Sigmoid colon (tissue), 7 donors: ENCODE data around the gene AGL. TPM values are rescaled to one million over a fixed set of nuclear protein-coding genes. Genes with fewer than 3 reads are reported as not detected.

ENCODE experiments used
- DNase-seq: peaks from one replicate; pipeline ENCODE4 v3.0.0-alpha.2; 2019
- H3K27ac ChIP-seq, 4 donors: fragments of 200-600 bp; sonication (generic); one replicate each; pipeline ENCODE4 v1.5.1; 2016 to 2019; ENCODE audit warnings: mild to moderate bottlenecking in 1 of 4
- H3K27me3 ChIP-seq, 3 donors: fragments of 200-600 bp; sonication (generic); one replicate each; pipeline ENCODE4 v1.5.1; 2019; ENCODE audit warnings: mild to moderate bottlenecking in 1 of 3
- H3K36me3 ChIP-seq, 4 donors: fragments of 200-600 bp; sonication (generic); one replicate each; pipeline ENCODE4 v1.5.1; 2016 to 2019
- H3K4me1 ChIP-seq, 4 donors: fragments of 200-600 bp; sonication (generic); one replicate each; pipeline ENCODE4 v1.5.1; 2017 to 2019
- H3K4me3 ChIP-seq, 4 donors: fragments of 200-600 bp; sonication (generic); one replicate each; pipeline ENCODE4 v1.5.1; 2017 to 2019; ENCODE audit warnings: mild to moderate bottlenecking in 2 of 4, moderate library complexity in 1 of 4
- H3K9me3 ChIP-seq, 4 donors: fragments of 200-600 bp in 3 of 4; sonication (generic) in 3 of 4; one replicate each; pipeline versions ENCODE4 v1.5.1 to v1.6.1; 2013 to 2019
- CTCF ChIP-seq, 4 experiments: fragments of 450-650 bp in 3 of 4; fragments of 200-600 bp in 1 of 4; IDR thresholded peaks; one replicate each; pipeline ENCODE4 v1.5.1; 2016 to 2019; ENCODE audit warnings: antibody characterized with exemption in 4 of 4, mild to moderate bottlenecking in 3 of 4, moderate library complexity in 2 of 4
- EP300 ChIP-seq, 4 donors: sonication (generic); formaldehyde crosslinking; IDR thresholded peaks; one replicate each; pipeline ENCODE4 v1.6.1; 2017; ENCODE audit warnings: antibody characterized with exemption in 4 of 4
- POLR2A ChIP-seq, 2 donors: fragments of 450-650 bp; IDR thresholded peaks; one replicate each; pipeline ENCODE4 v1.6.1; 2016; ENCODE audit warnings: antibody characterized with exemption in 2 of 2, mild to moderate bottlenecking in 2 of 2, moderate library complexity in 2 of 2
- POLR2AphosphoS5 ChIP-seq, 4 donors: sonication (generic); formaldehyde crosslinking; IDR thresholded peaks; one replicate each; pipeline ENCODE4 v1.6.1; 2017; ENCODE audit warnings: antibody characterized with exemption in 4 of 4
- WGBS, 2 donors: extraction: QIAGEN DNeasy Blood & Tissue Kit; methylation state at CpG; one replicate each; pipeline ENCODE4 v1.1.7; 2013; 5-methylcytosine and 5-hydroxymethylcytosine counted together
- intact Hi-C: fragments of 100-400 bp; cut with DNase I; formaldehyde crosslinking; loops from one replicate; pipeline ENCODE4 v1.15.1; 2023
- polyA plus RNA-seq, 3 donors: library from polyadenylated mRNA; stranded (reverse); fragments of 200-250 nt; gene quantifications; one replicate each; pipeline ENCODE4 v1.2.3, GENCODE V29; 2013
- total RNA-seq, 4 donors: library from RNA; depleted of rRNA; stranded (reverse); fragments of >200 nt; gene quantifications; one replicate each; pipeline ENCODE4 v1.1.0, GENCODE V29; 2016
- donor health status: healthy with polysubstance abuse.
- donor health status: Bipolar disorder and iron deficiency.
- donor health status: healthy.

Gene AGL
- total and polyA plus RNA-seq, 7 donors: 5.4 to 34.3 (median 28.3) TPM

GRCh38 chr1:99811075-99811474, 39.1 kb upstream of the AGL start:
- Histone ChIP-seq H3K36me3 (no peaks in the 10 kb centered on the region), H3K27ac (no peak overlapping the region), H3K4me1 (peaks cover 0 to 13% (median 6%) of the 10 kb centered on the region in 4 donors), H3K4me3 (no peak overlapping the region), H3K9me3 (no peaks in the 10 kb centered on the region), H3K27me3 (no peaks in the 10 kb centered on the region)
- TF ChIP-seq EP300 (IDR thresholded peaks at IDR 0.05) (no peak), POLR2A (IDR thresholded peaks at IDR 0.05) (no peak), POLR2AphosphoS5 (IDR thresholded peaks at IDR 0.05) (no peak), CTCF (IDR thresholded peaks at IDR 0.05) (no peak)
- no peak for DNase-seq
- 88 to 92% methylated on average over 1 of the region's 1 CpG for WGBS, 2 donors
- intact Hi-C loops: no loop called here

- DNase-seq: no peak
- intact Hi-C loops: no loop called here
- TF ChIP-seq POLR2A (IDR thresholded peaks at IDR 0.05) (no peak), EP300 (IDR thresholded peaks at IDR 0.05) (no peak), CTCF (IDR thresholded peaks at IDR 0.05) (no peak), POLR2AphosphoS5 (IDR thresholded peaks at IDR 0.05) (no peak)
- no peaks in the 10 kb centered on the region for H3K9me3 ChIP-seq
- no peaks in the 10 kb centered on the region for H3K36me3 ChIP-seq
- H3K4me3 ChIP-seq: no peak overlapping the region
- H3K27me3 ChIP-seq: no peaks in the 10 kb centered on the region
- WGBS, 2 donors: 94 to 99% methylated on average over 1 of the region's 1 CpG
- no peak overlapping the region for H3K27ac ChIP-seq
- H3K4me1 ChIP-seq: peaks cover 0 to 13% (median 6%) of the 10 kb centered on the region in 4 donors
Measured at GRCh38 chr1:99811747-99812146, 38.4 kb upstream of the AGL start.

- no peaks in the 10 kb centered on the region for H3K36me3 ChIP-seq
- no peak overlapping the region for H3K4me3 ChIP-seq
- no peak for TF ChIP-seq POLR2A (IDR thresholded peaks at IDR 0.05)
- no peak for TF ChIP-seq EP300 (IDR thresholded peaks at IDR 0.05)
- no peak for TF ChIP-seq CTCF (IDR thresholded peaks at IDR 0.05)
- TF ChIP-seq POLR2AphosphoS5 (IDR thresholded peaks at IDR 0.05): no peak
- intact Hi-C loops: no loop called here
- no peak overlapping the region for H3K27ac ChIP-seq
- no peak for DNase-seq
- H3K9me3 ChIP-seq: no peaks in the 10 kb centered on the region
- peaks cover 0 to 2% (median under 1%) of the 10 kb centered on the region in 4 donors for H3K4me1 ChIP-seq
- no peaks in the 10 kb centered on the region for H3K27me3 ChIP-seq
- 86% methylated on average over 3 of the region's 3 CpGs for WGBS, 2 donors
Measured at GRCh38 chr1:99814373-99814900, 35.7 kb upstream of the AGL start.

- intact Hi-C loops: no loop called here
Measured at GRCh38 chr1:99816656-99817055, 33.5 kb upstream of the AGL start.

More at GRCh38 chr1:99816656-99817055, 33.5 kb upstream of the AGL start:
- Histone ChIP-seq H3K4me3 (no peak overlapping the region), H3K36me3 (no peaks in the 10 kb centered on the region), H3K27ac (no peak overlapping the region), H3K27me3 (no peaks in the 10 kb centered on the region), H3K4me1 (no peaks in the 10 kb centered on the region), H3K9me3 (no peaks in the 10 kb centered on the region)
- DNase-seq: no peak
- TF ChIP-seq CTCF (IDR thresholded peaks at IDR 0.05) (no peak), POLR2AphosphoS5 (IDR thresholded peaks at IDR 0.05) (no peak)
- 85 to 87% methylated on average over 8 of the region's 8 CpGs for WGBS, 2 donors
